Pancreas (tissue), 10 donors: ENCODE measurements around the gene GSN. TPM values are rescaled to one million over a fixed set of nuclear protein-coding genes. Genes with fewer than 3 reads are reported as not detected.

Experiments
- ATAC-seq, 4 donors: fragments of 200-7000 bp; cut with Tn5 transposase; one replicate each; pipeline versions ENCODE4 v1.8.0 to v1.9.1; 2020; ENCODE audit warnings: mild to moderate bottlenecking in 4 of 4, moderate library complexity in 4 of 4
- DNase-seq, 6 donors: peaks; one replicate each; pipeline ENCODE4 v3.0.0-alpha.2; 2020
- FAIRE-seq: peaks from 2 replicates; lab custom pipeline; 2012; peaks lifted over from hg19 to GRCh38; lab: Jason Lieb, UNC
- H3K27ac ChIP-seq, 4 donors: fragments of 200-600 bp; sonication (generic); 1 replicate in 3 of 4; 2 replicates in 1 of 4; pipeline versions ENCODE4 v1.5.0 to v1.8.0; 2020
- H3K27me3 ChIP-seq, 4 donors: fragments of 200-600 bp; one replicate each; pipeline ENCODE4 v1.8.0; 2021
- H3K36me3 ChIP-seq, 3 donors: fragments of 200-600 bp; sonication (generic) in 1 of 3; one replicate each; pipeline versions ENCODE4 v1.5.0 to v1.8.0; 2020 to 2021
- H3K4me1 ChIP-seq, 3 donors: fragments of 200-600 bp; one replicate each; pipeline ENCODE4 v1.8.0; 2021
- H3K4me3 ChIP-seq, 4 donors: fragments of 200-600 bp; sonication (generic) in 2 of 4; one replicate each; pipeline versions ENCODE4 v1.5.0 to v1.8.0; 2020 to 2021
- H3K9me3 ChIP-seq, 4 donors: fragments of 200-600 bp; one replicate each; pipeline ENCODE4 v1.8.0; 2021
- CTCF ChIP-seq, 4 donors: fragments of 200-600 bp; sonication (generic) in 3 of 4; IDR thresholded peaks; one replicate each; pipeline versions ENCODE4 v1.5.0 to v1.8.0; 2021; ENCODE audit warnings: antibody characterized with exemption in 4 of 4
- WGBS, 2 donors: extraction: QIAGEN DNeasy Blood & Tissue Kit; methylation state at CpG; one replicate each; pipeline ENCODE4 v1.1.7; 2013; 5-methylcytosine and 5-hydroxymethylcytosine counted together
- intact Hi-C, 3 donors: fragments of 100-400 bp; cut with DNase I; formaldehyde crosslinking; loops; one replicate each; pipeline versions ENCODE4 v1.11.1 to v1.14.2; 2022
- polyA plus RNA-seq, 2 donors: library from polyadenylated mRNA; stranded (reverse); fragments of 200-250 nt; gene quantifications; one replicate each; pipeline ENCODE4 v1.2.3, GENCODE V29; 2013
- total RNA-seq, 6 donors: library from RNA; stranded (reverse); fragmentation: NEBNext Ultra II Directional in 4 of 6; extraction: Animal tissue kit (Norgen Biotek cat#: 25700) in 4 of 6; gene quantifications; one replicate each; pipeline versions ENCODE4 v1.2.1 to v1.2.4, GENCODE V29; 2021 to 2023
- donor health status: healthy with polysubstance abuse.
- donor health status: DM: no; HTN: no; CAD: no; lungs with moderate emphysema.
- donor health status: DM: no; HTN: no; CAD: no.
- donor health status: control.
- donor health status: control.
- donor health status: Bipolar disorder and iron deficiency.
- donor health status: DM: yes; HTN: yes; CAD: no.
- donor health status: DM: no; HTN: no; CAD: no.
- donor health status: DM: no; HTN: no; CAD: no.
- donor health status: DM: yes; HTN: yes; CAD: no.

GSN gene
- total and polyA plus RNA-seq, 8 donors = 44.0 to 193 (median 132) TPM

DNA sequence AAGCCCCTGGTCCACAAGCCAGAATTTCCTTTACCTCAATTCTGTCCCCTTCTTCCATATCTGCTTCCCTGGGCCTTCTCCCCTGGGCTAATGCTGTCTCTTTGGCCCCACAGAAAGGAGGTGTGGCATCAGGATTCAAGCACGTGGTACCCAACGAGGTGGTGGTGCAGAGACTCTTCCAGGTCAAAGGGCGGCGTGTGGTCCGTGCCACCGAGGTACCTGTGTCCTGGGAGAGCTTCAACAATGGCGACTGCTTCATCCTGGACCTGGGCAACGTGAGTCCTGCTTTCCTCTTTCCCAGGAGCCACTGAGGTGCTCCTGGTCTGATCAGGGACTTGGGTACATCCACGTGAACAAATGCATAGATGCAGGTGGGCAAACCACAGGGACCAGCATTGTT, 42.6 kb downstream of the GSN start:
- H3K27ac ChIP-seq = no peak overlapping the region
- peak in 2 of 6 donors; percentile 13 to 30 for DNase-seq
- TF ChIP-seq CTCF (IDR thresholded peaks at IDR 0.05) = no peak
- H3K27me3 ChIP-seq = no peaks in the 10 kb centered on the region
- H3K36me3 ChIP-seq = peaks cover 0 to 24% (median 0%) of the 10 kb centered on the region in 3 donors
- 83 to 88% methylated on average over 9 of the region's 9 CpGs for WGBS, 2 donors
- H3K4me3 ChIP-seq = no peak overlapping the region
- no peaks in the 10 kb centered on the region for H3K4me1 ChIP-seq
- FAIRE-seq = no peak
- intact Hi-C loops = no loop called here
- ATAC-seq = no peak
- H3K9me3 ChIP-seq = no peaks in the 10 kb centered on the region

GRCh38 chr9:121312169-121312568, 44.2 kb downstream of the GSN start:
- 87 to 91% methylated on average over 17 of the region's 17 CpGs for WGBS, 2 donors
- ATAC-seq (no peak), FAIRE-seq (no peak), DNase-seq (peak in 1 of 6 donors; percentile 31)
- H3K9me3 ChIP-seq = no peaks in the 10 kb centered on the region
- no peak overlapping the region for H3K27ac ChIP-seq
- H3K27me3 ChIP-seq = no peaks in the 10 kb centered on the region
- H3K4me3 ChIP-seq = no peak overlapping the region
- H3K36me3 ChIP-seq = peaks cover 0 to 24% (median 0%) of the 10 kb centered on the region in 3 donors
- no peak for TF ChIP-seq CTCF (IDR thresholded peaks at IDR 0.05)
- intact Hi-C loops = no loop called here
- H3K4me1 ChIP-seq = no peaks in the 10 kb centered on the region

GRCh38 chr9:121313458-121314152, 45.6 kb downstream of the GSN start:
- ATAC-seq (no peak), FAIRE-seq (no peak), DNase-seq (peak in 1 of 6 donors; percentile 46)
- no peak overlapping the region for H3K27ac ChIP-seq
- peaks cover 0 to 5% (median 0%) of the 10 kb centered on the region in 3 donors for H3K4me1 ChIP-seq
- H3K36me3 ChIP-seq = peaks cover 0 to 26% (median 0%) of the 10 kb centered on the region in 3 donors
- no peak for TF ChIP-seq CTCF (IDR thresholded peaks at IDR 0.05)
- no peaks in the 10 kb centered on the region for H3K9me3 ChIP-seq
- WGBS, 2 donors = 96 to 98% methylated on average over 10 of the region's 10 CpGs
- H3K27me3 ChIP-seq = no peaks in the 10 kb centered on the region
- no peak overlapping the region for H3K4me3 ChIP-seq
- intact Hi-C loops = no loop called here

GRCh38 chr9:121316378-121316777, 48.4 kb downstream of the GSN start:
- Histone ChIP-seq H3K9me3 (no peaks in the 10 kb centered on the region), H3K27ac (no peak overlapping the region), H3K27me3 (no peaks in the 10 kb centered on the region), H3K4me3 (no peak overlapping the region), H3K4me1 (peaks cover 0 to 5% (median 0%) of the 10 kb centered on the region in 3 donors), H3K36me3 (peaks cover 0 to 29% (median 0%) of the 10 kb centered on the region in 3 donors)
- no peak for FAIRE-seq
- no peak for DNase-seq
- no peak for TF ChIP-seq CTCF (IDR thresholded peaks at IDR 0.05)
- 91 to 92% methylated on average over 6 of the region's 6 CpGs for WGBS, 2 donors
- intact Hi-C loops = loop anchor here in 2 of 3 donors (5.0 kb wide), 2 partner anchors 81 to 86 kb away; no protein-coding TSS in a partner anchor
- ATAC-seq = no peak

DNA sequence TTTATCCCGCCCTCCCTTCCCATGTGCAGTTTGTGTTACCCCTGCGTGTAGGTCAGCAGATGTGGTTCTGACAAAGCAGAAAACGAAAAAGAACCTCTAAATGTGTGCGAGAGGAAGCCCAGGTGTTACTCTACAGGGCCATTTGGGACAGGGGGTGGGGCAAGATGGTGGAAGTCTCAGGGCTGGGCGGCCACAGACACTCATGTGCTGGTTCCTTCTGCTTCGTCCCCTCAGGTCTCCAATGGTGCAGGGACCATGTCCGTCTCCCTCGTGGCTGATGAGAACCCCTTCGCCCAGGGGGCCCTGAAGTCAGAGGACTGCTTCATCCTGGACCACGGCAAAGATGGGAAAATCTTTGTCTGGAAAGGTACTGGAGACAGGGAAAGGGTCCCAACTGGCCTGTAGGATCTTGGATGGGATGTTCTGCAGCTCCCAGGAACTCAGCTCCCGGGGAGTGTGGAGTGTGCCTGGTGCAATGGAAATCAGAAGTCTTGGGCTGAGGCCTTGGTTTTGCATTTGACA, 49.0 kb downstream of the GSN start:
- Histone ChIP-seq H3K4me1 (peaks cover 0 to 5% (median 0%) of the 10 kb centered on the region in 3 donors), H3K4me3 (no peak overlapping the region), H3K36me3 (peaks cover 0 to 24% (median 0%) of the 10 kb centered on the region in 3 donors), H3K27me3 (no peaks in the 10 kb centered on the region), H3K9me3 (no peaks in the 10 kb centered on the region), H3K27ac (no peak overlapping the region)
- ATAC-seq (no peak), FAIRE-seq (no peak), DNase-seq (peak in 1 of 6 donors; percentile 27)
- no peak for TF ChIP-seq CTCF (IDR thresholded peaks at IDR 0.05)
- intact Hi-C loops = loop anchor here in 2 of 3 donors (5.0 kb wide), 2 partner anchors 80 to 85 kb away; no protein-coding TSS in a partner anchor
- 86 to 89% methylated on average over 11 of the region's 11 CpGs for WGBS, 2 donors
